Erythroblast (primary cell): Measurements from ENCODE around the gene NDUFA5.
A peak's percentile ranks its signal among the peaks of the same experiment; 100 is the strongest.
"Not testable (repeated sequence)": the region's sequence is repeated elsewhere in the genome, so short reads cannot be mapped to it uniquely, and the experiment has no call there.

Experiments used
- DNase-seq, 2 experiments: peaks; one replicate each; lab custom pipeline; 2025; lab: John Stamatoyannopoulos, UW
- GATA1 ChIP-seq: IDR thresholded peaks from 2 replicates; pipeline ENCODE4 v1.6.1; 2011; ENCODE audit warnings: low read depth, mild to moderate bottlenecking, control low read depth, low read length, moderate library complexity
- POLR2A ChIP-seq: IDR thresholded peaks from 2 replicates; pipeline ENCODE4 v1.6.1; 2011; ENCODE audit warnings: mild to moderate bottlenecking, low read length

The NDUFA5 gene

DNA sequence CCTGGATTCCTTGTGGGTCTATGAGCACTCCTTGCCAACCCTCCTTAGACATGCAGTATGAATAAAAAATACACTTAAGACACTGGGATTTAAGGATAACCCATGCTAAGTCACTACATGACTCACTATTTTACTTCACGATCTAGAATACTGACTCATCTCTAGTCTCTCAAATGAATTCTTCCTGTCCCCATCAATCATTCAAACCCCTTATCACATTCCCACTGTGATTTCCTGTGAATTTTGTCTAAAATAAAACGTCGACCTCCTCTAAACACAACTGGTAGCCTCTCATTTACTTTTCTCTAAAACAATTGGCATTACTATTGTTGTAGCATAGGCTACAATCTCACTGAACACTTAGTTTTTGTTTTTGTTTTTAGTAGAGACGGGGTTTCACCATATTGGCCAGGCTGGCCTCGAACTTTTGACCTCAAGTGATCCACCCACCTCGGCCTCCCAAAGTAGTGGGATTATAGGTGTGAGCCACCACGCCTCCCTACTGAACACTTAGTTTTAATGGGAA, 19.4 kb downstream of the NDUFA5 start:
- TF ChIP-seq POLR2A: no peak
- no peak for TF ChIP-seq GATA1
- DNase-seq: peak; percentile 4 to 55

DNA sequence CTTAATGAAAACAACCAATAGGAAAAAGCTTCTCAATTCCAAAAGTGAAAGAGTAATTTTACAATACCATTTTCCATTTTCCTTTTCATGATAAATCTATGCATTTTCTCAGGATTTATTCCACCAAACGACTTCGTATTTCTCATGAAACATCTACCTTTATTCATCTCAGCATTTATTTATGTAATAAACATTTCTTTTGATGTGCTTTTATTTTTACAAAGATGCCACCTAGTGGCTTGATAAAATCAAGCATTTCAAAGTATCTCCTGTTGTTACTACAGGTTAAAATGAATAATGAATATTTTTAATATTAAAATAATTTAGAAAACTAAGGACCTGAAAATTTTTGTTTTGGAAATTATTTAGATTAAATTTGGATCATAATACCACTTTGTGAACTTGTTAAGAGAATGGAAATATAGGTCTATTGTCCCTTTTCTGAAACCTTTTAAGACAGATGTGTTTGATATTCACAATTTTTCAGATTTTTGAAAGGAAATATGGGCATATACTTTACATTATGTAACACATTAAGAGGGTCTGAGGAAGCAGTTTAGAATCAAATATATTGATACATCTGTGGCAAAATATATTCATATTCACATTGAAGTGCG, 20.5 kb downstream of the NDUFA5 start:
- TF ChIP-seq POLR2A (no peak), GATA1 (no peak)
- peak; percentile 6 to 29 for DNase-seq

DNA sequence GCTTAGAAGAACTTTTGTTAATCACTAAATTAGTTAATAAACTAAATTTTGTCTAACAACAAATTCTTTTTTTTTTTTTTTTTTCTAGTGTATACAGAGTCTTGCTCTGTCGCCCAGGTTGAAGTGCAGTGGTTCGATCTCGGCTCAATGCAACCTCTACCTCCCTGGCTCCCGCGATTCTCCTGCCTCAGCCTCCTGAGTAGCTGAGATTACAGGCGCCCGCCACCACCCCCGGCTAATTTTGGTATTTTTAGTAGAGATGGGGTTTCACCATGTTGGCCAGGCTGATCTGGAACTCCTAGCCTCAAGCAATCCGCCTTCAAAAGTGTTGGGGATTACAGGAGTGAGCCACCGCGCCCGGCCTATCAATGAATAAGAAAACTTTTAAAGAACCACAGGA, 22.1 kb downstream of the NDUFA5 start:
- no peak for TF ChIP-seq POLR2A

DNA sequence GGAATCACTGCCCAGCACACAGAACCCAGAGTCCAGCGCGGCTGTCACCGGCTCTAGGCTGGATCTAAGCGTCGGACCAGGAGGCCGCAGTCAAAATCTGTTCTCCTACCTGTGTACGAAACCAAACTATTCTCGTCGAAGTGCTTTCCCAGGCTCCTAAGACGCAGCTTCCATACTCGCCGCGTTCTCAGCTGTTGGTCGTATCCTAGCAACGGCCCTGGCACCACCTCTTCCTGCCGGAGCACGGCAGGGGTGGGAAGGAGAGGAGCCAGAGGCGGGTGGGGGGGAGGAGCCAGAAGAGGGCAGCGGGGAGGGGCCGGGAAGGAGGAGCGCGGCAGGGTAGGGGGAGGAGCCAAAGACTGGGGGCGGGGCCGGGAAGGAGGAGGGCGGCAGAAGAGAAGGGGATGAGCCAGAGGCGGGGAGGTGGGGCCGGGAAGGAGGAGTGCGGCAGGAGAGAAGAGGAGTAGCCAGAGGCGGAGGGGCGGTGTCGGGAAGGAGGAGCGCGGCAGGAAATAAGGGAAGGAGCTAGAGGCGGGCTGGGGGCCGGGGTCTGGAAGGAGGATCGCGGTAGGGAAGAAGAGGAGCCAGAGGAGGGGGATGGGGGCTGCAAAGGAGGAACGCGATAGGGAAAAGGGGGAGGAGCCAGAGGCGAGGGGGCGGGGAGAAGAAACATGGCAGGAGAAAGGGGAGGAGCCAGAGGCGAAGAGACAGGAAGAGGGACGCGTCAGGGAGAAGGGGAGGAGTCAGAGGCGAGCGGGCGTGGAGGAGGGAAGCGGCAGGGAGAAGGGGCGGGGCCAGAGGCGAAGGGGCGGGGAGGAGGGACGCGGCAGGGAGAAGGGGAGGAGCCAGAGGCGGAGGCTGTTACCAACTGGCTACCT, 23.0 kb downstream of the NDUFA5 start, which contains the start of gene IQUB:
Gene IQUB (minus strand): TSS at position 213 of the 878 bp plus-strand sequence. CDS start 22,255 bp downstream, outside the sequence.
- peak; percentile 95 to 98 for DNase-seq
- TF ChIP-seq GATA1: no peak
- TF ChIP-seq POLR2A: no peak

More for the DNA sequence above, 22.1 kb downstream of the NDUFA5 start:
- no peak for DNase-seq

DNA sequence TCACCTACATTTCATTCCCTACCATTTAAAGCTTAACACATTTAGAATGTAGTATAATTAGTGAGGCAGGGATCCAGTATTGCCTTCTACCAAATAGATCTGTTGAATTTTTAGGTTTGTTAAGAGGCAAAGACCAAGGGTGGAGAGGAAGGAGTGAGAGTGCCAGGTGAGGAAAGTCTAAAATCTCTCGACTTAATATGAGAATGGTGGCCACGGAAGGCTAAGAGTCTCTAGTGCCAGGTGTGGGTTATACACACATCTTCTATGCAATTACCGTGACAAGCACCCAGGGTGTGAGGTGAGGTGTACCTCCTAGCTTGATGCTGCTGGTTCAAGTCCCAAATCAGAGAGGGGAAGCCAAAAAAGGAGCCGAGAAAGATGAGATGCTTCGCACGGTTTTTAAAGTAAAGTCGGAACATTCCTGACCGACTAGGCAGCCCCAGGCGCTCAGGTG, 23.7 kb downstream of the NDUFA5 start:
- peak; percentile 43 to 60 for DNase-seq

DNA sequence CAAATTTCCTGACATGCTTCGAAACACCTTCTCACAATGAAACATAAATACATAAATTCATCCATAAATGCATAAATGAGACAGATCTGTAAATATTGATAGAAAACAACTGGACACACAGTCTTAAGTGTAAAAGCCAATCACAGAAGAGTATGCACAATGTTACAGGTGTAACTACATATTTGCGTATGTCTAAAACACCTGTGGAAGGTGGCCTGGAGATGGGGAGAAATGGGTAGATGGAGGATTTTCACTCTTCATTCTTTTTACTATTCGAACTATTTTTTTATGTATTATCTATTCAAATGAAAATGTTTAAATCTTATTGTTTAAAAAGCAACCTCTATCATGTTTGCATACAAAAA, 24.1 kb downstream of the NDUFA5 start:
- TF ChIP-seq POLR2A: no peak
- TF ChIP-seq GATA1: no peak

More for the DNA sequence above, 23.7 kb downstream of the NDUFA5 start:
- TF ChIP-seq GATA1 (no peak), POLR2A (no peak)

DNA sequence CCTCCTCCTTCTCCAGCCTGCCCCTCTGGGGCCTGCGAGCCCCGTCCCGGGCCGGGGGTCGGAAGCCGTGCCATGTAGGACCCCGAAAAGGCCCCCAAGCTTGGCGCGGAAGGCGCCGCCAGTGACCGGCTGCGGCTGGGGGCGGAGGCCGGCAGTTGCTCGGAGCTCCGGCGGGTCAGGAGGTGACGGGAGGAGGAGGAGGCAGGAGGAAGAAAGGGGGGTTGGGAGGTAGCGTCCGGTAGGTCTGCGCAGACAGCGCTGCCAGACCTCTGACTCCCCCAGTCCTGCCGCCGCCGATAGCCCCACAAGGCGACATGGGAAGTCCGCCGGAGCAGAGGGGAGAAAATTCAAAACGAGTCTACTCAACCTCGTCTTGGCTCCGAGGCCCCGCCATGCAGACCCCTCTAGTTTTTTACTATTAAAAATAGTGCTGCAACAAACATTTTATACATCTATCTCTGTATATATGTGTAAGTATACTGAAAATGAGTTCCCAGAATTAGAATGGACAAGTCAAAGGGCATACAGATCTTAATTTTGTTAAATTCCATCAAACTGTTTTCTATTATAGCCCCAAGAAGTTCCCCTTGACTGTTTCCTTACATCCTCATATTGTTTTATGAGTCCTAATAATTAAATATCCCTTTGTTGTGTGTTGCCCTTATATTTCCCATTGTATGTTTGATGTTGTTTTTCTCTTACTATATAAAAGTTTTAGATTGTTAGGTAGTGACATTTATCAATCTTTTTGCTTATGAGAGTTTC, 24.6 kb downstream of the NDUFA5 start:
- peak; percentile 65 to 67 for DNase-seq

More for the DNA sequence above, 24.1 kb downstream of the NDUFA5 start:
- DNase-seq: no peak

DNA sequence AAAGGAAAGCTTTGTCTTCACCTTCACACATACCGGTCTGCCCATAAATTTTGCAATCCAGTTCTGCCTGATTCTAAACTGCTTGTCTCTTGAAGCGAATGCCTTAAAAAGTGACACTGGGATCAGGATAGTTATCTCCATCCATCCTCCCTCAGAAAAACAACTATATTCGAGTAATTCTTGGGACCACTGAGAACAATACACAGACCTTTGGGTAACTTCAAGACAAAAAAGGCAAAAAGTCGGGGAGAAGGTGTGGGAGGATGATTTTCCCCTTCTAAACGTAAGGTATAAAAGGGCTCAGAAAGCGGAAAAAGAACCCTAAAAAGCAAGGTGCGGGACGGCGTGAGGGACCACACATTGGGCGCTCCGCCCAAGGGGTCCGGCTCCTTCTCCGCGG, 25.3 kb downstream of the NDUFA5 start:
- DNase-seq: not testable (repeated sequence)

DNA sequence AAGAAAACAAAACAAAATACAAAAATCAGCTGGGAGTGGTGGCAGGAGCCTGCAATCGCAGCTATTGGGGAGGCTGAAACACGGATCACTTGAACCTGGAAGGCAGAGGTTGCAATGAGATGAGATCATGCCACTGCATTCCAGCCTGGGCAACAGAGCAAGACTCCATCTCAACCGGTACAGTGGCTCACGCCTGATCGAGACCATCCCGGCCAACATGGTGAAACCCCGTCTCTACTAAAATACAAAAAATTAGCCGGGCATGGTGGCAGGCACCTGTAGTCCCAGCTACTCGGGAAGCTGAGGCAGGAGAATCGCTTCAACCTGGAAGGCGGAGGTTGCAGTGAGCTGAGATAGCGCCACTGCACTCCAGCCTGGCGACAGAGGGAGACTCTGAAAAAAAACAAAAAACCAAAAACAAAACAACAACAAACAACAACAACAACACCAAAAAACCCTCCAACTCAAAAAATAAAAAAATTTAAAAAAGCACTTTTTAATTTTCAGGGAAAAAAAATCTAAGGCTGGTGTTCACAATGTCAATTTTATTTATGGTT, 27.5 kb downstream of the NDUFA5 start:
- DNase-seq: not testable (repeated sequence)

DNA sequence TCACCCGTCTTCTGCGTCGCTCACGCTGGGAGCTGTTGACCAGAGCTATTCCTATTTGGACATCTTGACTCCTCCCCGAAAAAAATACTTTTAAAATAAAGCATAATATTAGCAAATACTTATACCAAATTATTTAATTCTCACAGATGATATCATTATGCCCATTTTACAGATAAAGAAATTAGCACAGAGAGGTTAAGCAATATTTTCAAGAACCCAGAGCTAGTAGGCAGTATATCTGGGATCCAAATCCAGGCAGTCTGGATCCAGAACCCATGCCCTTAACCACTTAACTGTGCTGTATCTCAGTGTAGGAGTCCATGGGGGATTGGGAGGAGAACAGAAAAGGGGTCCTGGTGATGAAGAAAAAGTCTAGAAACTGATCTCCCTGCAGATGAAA, 29.4 kb downstream of the NDUFA5 start:
- no peak for DNase-seq
- no peak for TF ChIP-seq GATA1
- TF ChIP-seq POLR2A: no peak

DNA sequence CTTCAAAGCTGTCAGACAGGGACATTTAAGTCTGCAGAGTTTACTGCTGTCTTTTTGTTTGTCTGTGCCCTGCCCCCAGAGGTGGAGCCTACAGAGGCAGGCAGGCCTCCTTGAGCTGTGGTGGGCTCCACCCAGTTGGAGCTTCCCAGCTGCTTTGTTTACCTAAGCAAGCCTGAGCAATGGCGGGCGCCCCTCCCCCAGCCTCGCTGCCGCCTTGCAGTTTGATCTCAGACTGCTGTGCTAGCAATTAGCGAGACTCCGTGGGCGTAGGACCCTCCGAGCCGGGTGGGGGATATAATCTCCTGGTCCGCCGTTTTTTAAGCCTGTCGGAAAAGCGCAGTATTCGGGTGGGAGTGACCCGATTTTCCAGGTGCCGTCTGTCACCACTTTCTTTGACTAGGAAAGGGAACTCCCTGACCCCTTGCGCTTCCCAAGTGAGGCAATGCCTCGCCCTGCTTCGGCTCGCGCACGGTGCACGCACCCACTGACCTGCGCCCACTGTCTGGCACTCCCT, 29.8 kb downstream of the NDUFA5 start:
- DNase-seq: not testable (repeated sequence)

DNA sequence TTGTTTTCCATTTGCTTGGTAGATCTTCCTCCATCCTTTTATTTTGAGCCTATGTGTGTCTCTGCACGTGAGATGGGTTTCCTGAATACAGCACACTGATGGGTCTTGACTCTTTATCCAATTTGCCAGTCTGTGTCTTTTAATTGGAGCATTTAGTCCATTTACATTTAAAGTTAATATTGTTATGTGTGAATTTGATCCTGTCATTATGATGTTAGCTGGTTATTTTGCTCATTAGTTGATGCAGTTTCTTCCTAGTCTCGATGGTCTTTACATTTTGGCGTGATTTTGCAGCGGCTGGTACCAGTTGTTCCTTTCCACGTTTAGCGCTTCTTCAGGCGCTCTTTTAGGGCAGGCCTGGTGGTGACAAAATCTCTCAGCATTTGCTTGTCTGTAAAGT, 31.1 kb downstream of the NDUFA5 start:
- DNase-seq: not testable (repeated sequence)

DNA sequence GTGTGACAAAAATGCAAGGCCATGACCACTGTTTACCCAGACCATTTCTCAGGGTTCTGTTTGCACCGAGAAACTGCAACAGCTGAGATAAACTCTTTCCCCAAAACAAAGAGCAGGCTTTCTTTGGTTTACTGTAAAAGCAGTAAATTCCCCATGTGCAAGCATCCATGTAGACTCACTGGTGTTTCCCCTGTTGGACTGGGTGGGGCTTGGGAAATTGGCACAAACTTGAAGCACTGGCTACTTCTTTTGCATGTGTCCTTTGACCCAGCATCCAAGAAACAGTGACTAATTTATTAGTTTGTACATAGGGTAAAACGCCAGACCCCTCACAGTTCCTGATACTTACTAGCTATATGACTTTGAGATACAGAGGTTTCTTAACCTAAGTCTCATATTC, 35.6 kb downstream of the NDUFA5 start:
- TF ChIP-seq POLR2A (no peak), GATA1 (no peak)
- no peak for DNase-seq

DNA sequence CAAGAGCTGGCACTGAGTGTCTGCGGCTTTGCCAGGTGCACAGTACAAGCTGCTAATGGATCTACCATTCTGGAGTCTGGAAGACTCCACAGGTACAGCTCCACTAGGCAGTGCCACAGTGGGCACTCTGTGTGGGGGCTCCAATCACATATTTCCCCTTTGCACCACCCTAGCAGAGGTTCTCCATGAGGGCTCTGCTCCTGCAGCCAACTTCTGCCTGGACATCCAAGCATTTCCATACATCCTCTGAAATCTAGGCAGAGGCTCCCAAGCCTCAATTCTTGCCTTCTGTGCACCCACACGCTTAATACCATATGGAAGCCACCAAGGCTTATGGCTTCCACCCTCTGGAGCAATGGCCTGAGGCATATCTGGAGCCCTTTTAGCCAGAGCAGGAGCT, 52.4 kb downstream of the NDUFA5 start:
- no peak for TF ChIP-seq GATA1
- DNase-seq: no peak
